ENCODE measurements around the gene SRPK2.

The SRPK2 gene

DNA sequence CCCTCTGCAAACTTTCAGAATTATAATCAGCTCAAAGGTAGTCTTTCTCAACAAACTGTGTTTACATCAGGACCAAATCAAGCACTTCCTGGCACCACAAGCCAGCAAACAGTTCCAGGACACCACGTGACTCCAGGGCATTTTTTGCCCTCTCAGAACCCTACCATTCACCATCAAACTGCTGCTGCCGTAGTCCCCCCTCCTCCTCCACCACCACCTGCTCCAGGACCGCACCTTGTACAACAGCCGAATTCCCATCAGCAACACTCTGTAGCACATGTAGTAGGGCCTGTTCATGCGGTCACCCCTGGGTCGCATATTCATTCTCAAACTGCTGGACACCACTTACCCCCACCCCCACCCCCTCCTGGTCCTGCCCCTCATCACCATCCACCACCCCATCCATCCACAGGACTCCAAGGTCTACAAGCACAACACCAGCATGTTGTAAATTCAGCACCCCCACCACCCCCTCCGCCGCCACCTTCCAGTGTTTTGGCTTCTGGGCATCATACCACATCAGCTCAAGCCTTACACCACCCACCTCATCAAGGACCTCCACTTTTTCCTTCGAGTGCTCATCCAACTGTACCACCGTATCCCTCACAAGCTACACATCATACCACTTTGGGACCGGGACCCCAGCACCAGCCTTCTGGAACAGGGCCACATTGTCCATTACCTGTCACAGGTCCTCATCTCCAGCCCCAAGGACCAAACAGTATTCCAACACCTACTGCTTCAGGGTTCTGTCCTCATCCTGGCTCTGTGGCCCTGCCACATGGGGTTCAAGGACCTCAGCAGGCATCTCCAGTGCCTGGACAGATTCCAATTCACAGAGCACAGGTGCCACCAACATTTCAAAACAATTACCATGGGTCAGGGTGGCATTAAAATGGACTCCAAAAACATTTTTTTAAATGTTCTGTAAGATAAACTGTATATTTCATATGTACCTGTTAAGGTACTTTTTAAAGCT, 276.0 kb downstream of the SRPK2 start:
- H3K4me1 ChIP-seq (ENCODE audit: control insufficient read depth, insufficient read depth, low read length), result no peaks in the 10 kb centered on the region
- H3K4me3 ChIP-seq (ENCODE audit: low read depth, low read length), result no peak overlapping the region
- no peaks in the 10 kb centered on the region for H3K9me3 ChIP-seq (ENCODE audit: control insufficient read depth, insufficient read depth, low read depth, low read length)
- H3K27me3 ChIP-seq (ENCODE audit: control insufficient read depth, insufficient read depth, low read length), result no peaks in the 10 kb centered on the region
- no peak overlapping the region for H3K9ac ChIP-seq (ENCODE audit: low read length)
- no peak overlapping the region for H3K27ac ChIP-seq (ENCODE audit: low read depth, low read length)
- H3K36me3 ChIP-seq (ENCODE audit: control insufficient read depth, insufficient read depth, low read length), result peaks cover 95% of the 10 kb centered on the region

DNA sequence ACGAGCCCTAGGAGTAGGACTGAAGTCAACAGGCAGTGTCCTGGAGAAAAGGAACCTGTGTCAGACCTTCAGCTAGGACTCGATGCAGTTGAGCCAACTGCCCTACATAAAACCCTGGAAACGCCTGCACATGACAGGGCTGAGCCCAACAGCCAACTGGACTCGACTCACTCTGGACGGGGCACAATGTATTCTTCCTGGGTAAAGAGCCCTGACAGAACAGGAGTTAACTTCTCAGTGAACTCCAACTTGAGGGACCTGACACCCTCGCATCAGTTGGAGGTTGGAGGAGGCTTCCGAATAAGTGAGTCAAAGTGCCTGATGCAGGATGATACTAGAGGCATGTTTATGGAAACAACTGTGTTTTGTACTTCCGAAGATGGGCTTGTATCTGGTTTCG, 281.3 kb downstream of the SRPK2 start:
- Histone ChIP-seq H3K4me3 (ENCODE audit: low read depth, low read length) (no peak overlapping the region), H3K27ac (ENCODE audit: low read depth, low read length) (no peak overlapping the region), H3K4me1 (ENCODE audit: control insufficient read depth, insufficient read depth, low read length) (no peaks in the 10 kb centered on the region), H3K36me3 (ENCODE audit: control insufficient read depth, insufficient read depth, low read length) (peaks cover 94% of the 10 kb centered on the region), H3K27me3 (ENCODE audit: control insufficient read depth, insufficient read depth, low read length) (no peaks in the 10 kb centered on the region), H3K9ac (ENCODE audit: low read length) (no peak overlapping the region), H3K9me3 (ENCODE audit: control insufficient read depth, insufficient read depth, low read depth, low read length) (no peaks in the 10 kb centered on the region)

DNA sequence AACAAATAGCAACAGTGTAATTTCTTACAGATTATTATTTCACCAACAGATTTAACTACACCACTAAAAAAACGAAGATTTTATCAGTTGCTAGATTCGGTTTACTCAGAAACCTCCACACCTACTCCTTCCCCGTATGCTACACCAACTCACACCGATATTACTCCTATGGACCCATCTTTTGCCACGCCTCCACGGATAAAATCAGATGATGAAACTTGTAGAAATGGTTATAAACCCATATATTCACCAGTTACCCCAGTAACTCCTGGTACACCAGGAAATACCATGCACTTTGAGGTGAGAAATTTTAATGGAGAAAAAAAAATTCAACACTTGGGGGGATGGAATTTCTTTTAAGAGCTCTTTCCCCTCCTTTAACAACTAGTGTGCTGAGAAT, 282.2 kb downstream of the SRPK2 start:
- H3K36me3 ChIP-seq (ENCODE audit: control insufficient read depth, insufficient read depth, low read length), result peaks cover 91% of the 10 kb centered on the region
- H3K4me1 ChIP-seq (ENCODE audit: control insufficient read depth, insufficient read depth, low read length), result no peaks in the 10 kb centered on the region
- H3K4me3 ChIP-seq (ENCODE audit: low read depth, low read length), result no peak overlapping the region
- no peak overlapping the region for H3K9ac ChIP-seq (ENCODE audit: low read length)
- no peaks in the 10 kb centered on the region for H3K27me3 ChIP-seq (ENCODE audit: control insufficient read depth, insufficient read depth, low read length)
- H3K9me3 ChIP-seq (ENCODE audit: control insufficient read depth, insufficient read depth, low read depth, low read length), result no peaks in the 10 kb centered on the region
- H3K27ac ChIP-seq (ENCODE audit: low read depth, low read length), result no peak overlapping the region

DNA sequence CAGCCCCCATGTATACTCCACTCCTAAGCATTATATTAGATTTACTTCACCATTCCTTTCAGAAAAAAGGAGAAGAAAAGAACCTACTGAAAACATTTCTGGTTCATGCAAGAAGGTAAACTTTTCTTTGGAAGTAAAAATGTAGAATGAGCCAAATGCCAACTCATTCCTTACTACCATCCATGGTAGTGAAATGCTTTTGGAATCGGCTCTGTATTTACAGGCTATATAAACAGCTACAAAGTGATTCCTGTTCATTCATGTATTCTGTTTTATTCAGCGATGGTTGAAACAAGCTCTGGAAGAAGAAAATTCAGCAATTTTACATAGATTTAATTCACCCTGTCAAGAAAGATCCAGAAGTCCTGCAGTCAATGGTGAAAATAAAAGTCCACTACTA, 283.1 kb downstream of the SRPK2 start:
- no peak overlapping the region for H3K4me3 ChIP-seq (ENCODE audit: low read depth, low read length)
- no peaks in the 10 kb centered on the region for H3K27me3 ChIP-seq (ENCODE audit: control insufficient read depth, insufficient read depth, low read length)
- H3K9ac ChIP-seq (ENCODE audit: low read length), result no peak overlapping the region
- 0 out of 2 replicates have a peak overlapping the region, but pooled peaks have one; percentile 24 for H3K27ac ChIP-seq (ENCODE audit: low read depth, low read length)
- H3K9me3 ChIP-seq (ENCODE audit: control insufficient read depth, insufficient read depth, low read depth, low read length), result no peaks in the 10 kb centered on the region
- H3K4me1 ChIP-seq (ENCODE audit: control insufficient read depth, insufficient read depth, low read length), result no peaks in the 10 kb centered on the region
- H3K36me3 ChIP-seq (ENCODE audit: control insufficient read depth, insufficient read depth, low read length), result peaks cover 91% of the 10 kb centered on the region

DNA sequence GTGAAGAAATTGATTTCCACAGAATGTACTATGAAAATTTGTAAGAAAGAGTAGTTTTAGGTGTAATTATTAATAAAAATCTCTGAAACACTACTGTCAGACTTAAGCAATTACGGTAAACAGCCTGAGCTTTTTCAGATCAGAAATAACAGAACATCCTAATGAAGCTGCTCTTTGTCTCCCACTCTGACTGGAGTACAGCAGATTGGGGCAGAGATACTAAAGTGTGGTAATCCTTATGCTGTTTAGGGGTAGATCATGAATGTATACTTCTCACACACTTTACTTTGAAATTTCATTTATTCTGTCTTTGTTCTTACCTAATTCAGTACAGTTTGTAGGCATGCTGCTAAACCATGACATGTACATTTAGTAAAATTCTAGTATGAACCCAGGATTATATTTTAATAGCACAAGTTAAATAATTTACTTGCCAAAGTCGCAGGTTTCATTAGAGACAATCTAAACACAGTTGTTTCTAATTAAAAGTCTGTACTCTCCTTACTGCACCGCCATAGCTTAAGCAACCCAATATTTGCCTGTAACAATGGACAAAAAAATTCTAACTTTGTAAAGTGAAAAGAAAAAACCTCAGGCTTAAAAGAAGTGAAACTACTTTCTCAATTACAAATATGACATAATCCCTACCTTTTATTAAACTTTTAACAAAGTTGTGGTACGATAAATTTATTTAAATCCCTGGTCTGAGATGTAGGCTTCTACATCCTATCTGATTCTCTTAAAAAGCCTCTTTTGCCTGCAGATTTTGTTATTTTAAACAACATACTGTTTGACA, 286.0 kb downstream of the SRPK2 start:
- no peaks in the 10 kb centered on the region for H3K27me3 ChIP-seq (ENCODE audit: control insufficient read depth, insufficient read depth, low read length)
- H3K9ac ChIP-seq (ENCODE audit: low read length), result no peak overlapping the region
- H3K36me3 ChIP-seq (ENCODE audit: control insufficient read depth, insufficient read depth, low read length), result peaks cover 76% of the 10 kb centered on the region
- no peaks in the 10 kb centered on the region for H3K4me1 ChIP-seq (ENCODE audit: control insufficient read depth, insufficient read depth, low read length)
- no peaks in the 10 kb centered on the region for H3K9me3 ChIP-seq (ENCODE audit: control insufficient read depth, insufficient read depth, low read depth, low read length)
- H3K27ac ChIP-seq (ENCODE audit: low read depth, low read length), result no peak overlapping the region
- H3K4me3 ChIP-seq (ENCODE audit: low read depth, low read length), result no peak overlapping the region

DNA sequence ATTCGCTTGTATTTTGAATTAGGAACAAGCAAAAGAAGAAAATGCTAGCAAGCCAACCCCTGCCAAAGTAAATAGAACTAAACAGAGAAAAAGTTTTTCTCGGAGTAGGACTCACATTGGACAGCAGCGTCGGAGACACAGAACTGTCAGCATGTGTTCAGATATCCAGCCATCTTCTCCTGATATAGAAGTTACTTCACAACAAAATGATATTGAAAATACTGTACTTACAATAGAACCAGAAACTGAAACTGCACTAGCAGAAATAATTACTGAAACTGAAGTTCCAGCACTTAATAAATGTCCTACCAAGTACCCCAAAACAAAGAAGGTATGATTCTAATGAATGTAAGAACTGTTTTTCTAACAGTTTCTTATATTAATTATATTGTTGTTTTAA, 286.9 kb downstream of the SRPK2 start:
- Histone ChIP-seq H3K27ac (ENCODE audit: low read depth, low read length) (no peak overlapping the region), H3K9ac (ENCODE audit: low read length) (no peak overlapping the region), H3K9me3 (ENCODE audit: control insufficient read depth, insufficient read depth, low read depth, low read length) (no peaks in the 10 kb centered on the region), H3K27me3 (ENCODE audit: control insufficient read depth, insufficient read depth, low read length) (no peaks in the 10 kb centered on the region), H3K4me1 (ENCODE audit: control insufficient read depth, insufficient read depth, low read length) (no peaks in the 10 kb centered on the region), H3K4me3 (ENCODE audit: low read depth, low read length) (no peak overlapping the region), H3K36me3 (ENCODE audit: control insufficient read depth, insufficient read depth, low read length) (peaks cover 74% of the 10 kb centered on the region)

DNA sequence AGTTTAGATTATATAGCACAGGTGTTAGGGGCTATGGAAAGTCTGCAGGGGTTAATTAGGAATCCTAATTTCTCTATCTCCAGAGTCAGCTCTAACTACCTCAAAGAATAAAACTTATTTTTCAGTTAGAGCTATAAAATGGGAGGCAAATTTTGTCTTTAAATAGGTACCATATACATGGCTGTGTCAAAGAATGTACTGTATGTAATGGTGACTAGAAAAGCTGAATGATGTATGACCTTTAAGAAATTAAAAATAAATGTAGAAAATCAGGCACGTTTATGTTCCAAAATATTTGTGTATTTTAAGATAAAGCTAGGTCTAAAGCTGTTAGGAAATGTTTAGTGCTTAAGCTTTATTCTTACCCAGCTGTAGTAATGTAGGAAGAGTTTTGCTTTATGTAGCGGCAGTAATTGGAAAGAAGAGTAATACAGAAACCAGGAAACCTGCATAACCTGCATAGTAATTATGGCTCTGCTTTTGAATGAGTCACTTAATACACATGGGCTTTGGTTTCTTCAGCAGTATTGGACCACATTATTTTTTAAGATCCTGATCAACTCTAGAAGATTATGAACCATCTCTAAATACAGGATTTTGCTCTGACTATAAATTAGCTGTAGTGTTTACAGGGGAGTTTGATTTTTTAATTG, 289.7 kb downstream of the SRPK2 start:
- Histone ChIP-seq H3K27me3 (ENCODE audit: control insufficient read depth, insufficient read depth, low read length) (no peaks in the 10 kb centered on the region), H3K36me3 (ENCODE audit: control insufficient read depth, insufficient read depth, low read length) (peaks cover 71% of the 10 kb centered on the region), H3K9me3 (ENCODE audit: control insufficient read depth, insufficient read depth, low read depth, low read length) (no peaks in the 10 kb centered on the region), H3K27ac (ENCODE audit: low read depth, low read length) (no peak overlapping the region), H3K9ac (ENCODE audit: low read length) (no peak overlapping the region), H3K4me3 (ENCODE audit: low read depth, low read length) (no peak overlapping the region), H3K4me1 (ENCODE audit: control insufficient read depth, insufficient read depth, low read length) (no peaks in the 10 kb centered on the region)

DNA sequence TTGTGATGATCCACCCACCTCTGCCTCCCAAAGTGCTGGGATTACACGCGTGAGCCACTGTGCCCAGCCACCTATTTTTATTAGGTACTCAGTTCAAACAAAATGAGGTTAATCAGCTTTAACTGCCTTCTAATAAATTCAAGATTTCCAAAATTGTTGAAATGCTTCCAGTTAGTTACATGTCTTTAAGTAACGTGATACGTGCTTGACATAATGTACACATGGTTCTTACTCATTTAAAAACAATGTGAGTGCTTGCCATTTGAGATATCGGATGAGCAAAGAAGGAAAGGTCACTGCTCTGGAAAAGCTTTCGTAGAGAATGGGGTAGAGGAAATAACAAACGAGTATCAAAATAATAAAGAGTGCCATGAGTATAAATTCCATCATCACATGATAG, 291.1 kb downstream of the SRPK2 start:
- H3K4me3 ChIP-seq (ENCODE audit: low read depth, low read length), result no peak overlapping the region
- H3K36me3 ChIP-seq (ENCODE audit: control insufficient read depth, insufficient read depth, low read length), result peaks cover 67% of the 10 kb centered on the region
- no peak overlapping the region for H3K27ac ChIP-seq (ENCODE audit: low read depth, low read length)
- H3K9ac ChIP-seq (ENCODE audit: low read length), result no peak overlapping the region
- H3K9me3 ChIP-seq (ENCODE audit: control insufficient read depth, insufficient read depth, low read depth, low read length), result no peaks in the 10 kb centered on the region
- no peaks in the 10 kb centered on the region for H3K27me3 ChIP-seq (ENCODE audit: control insufficient read depth, insufficient read depth, low read length)
- no peaks in the 10 kb centered on the region for H3K4me1 ChIP-seq (ENCODE audit: control insufficient read depth, insufficient read depth, low read length)

DNA sequence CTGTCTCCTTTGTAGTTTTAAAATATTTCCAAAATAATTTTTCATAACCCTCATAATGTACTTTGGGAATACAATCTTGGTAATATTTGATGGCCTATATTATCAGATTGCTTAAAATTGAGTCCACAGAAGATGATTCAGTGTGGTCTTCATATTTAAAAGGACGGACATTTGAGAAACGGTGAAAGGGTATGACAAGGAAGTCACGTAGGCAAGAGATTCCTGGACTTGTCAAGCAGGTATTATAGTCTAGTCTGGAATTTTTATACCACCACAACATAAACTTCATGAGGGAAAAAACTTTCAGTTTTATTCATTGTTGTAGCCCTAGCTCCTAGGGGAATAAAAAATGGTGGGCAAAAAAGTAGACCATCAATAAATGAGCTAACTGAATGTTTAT, 292.4 kb downstream of the SRPK2 start:
- Histone ChIP-seq H3K9me3 (ENCODE audit: control insufficient read depth, insufficient read depth, low read depth, low read length) (no peaks in the 10 kb centered on the region), H3K4me1 (ENCODE audit: control insufficient read depth, insufficient read depth, low read length) (no peaks in the 10 kb centered on the region), H3K27me3 (ENCODE audit: control insufficient read depth, insufficient read depth, low read length) (no peaks in the 10 kb centered on the region), H3K9ac (ENCODE audit: low read length) (no peak overlapping the region), H3K36me3 (ENCODE audit: control insufficient read depth, insufficient read depth, low read length) (peaks cover 69% of the 10 kb centered on the region), H3K4me3 (ENCODE audit: low read depth, low read length) (no peak overlapping the region), H3K27ac (ENCODE audit: low read depth, low read length) (no peak overlapping the region)

DNA sequence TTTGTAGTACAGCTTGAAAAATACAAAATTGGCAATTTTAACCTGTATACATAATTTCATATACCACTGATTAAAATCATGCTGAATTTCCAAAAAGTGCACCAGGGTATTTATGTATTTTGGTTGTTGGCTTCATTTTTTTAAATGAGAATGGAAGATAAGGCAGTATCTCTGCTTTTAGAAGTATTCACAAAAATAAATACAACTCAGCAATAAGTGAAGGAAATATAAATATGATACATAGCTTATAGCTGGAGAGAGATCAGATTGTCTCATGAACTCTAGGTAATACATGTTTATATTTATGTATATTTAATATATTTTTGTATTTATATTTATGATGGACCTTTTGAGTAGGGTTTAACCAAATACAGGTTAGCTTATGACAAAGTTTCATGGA, 293.8 kb downstream of the SRPK2 start:
- Histone ChIP-seq H3K4me3 (ENCODE audit: low read depth, low read length) (no peak overlapping the region), H3K9me3 (ENCODE audit: control insufficient read depth, insufficient read depth, low read depth, low read length) (no peaks in the 10 kb centered on the region), H3K4me1 (ENCODE audit: control insufficient read depth, insufficient read depth, low read length) (no peaks in the 10 kb centered on the region), H3K9ac (ENCODE audit: low read length) (no peak overlapping the region), H3K36me3 (ENCODE audit: control insufficient read depth, insufficient read depth, low read length) (peaks cover 67% of the 10 kb centered on the region), H3K27me3 (ENCODE audit: control insufficient read depth, insufficient read depth, low read length) (no peaks in the 10 kb centered on the region), H3K27ac (ENCODE audit: low read depth, low read length) (no peak overlapping the region)

DNA sequence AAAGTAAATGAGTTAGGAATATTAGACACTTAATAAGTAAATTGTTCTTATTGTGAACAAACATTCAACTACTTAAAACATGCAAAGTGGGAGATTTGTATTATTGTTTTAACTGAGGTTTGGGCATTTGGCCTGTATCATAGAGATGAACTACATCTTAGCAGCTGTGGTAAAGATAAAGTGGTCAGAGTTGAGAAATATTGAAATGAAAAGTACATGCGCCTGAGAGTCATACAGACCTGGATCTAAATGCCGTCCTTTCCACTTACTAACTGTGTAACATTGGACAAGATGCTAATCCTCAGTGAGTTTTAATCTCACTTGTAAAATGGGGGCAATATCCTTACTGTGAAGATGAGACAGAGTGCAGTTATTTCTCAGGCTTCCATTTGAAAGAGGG, 300.3 kb downstream of the SRPK2 start:
- Histone ChIP-seq H3K36me3 (ENCODE audit: control insufficient read depth, insufficient read depth, low read length) (peaks cover 65% of the 10 kb centered on the region), H3K9ac (ENCODE audit: low read length) (no peak overlapping the region), H3K4me1 (ENCODE audit: control insufficient read depth, insufficient read depth, low read length) (no peaks in the 10 kb centered on the region)

More for the DNA sequence above, 300.3 kb downstream of the SRPK2 start:
- H3K4me3 ChIP-seq (ENCODE audit: low read depth, low read length), result no peak overlapping the region
- H3K9me3 ChIP-seq (ENCODE audit: control insufficient read depth, insufficient read depth, low read depth, low read length), result no peaks in the 10 kb centered on the region
- H3K27ac ChIP-seq (ENCODE audit: low read depth, low read length), result no peak overlapping the region
- no peaks in the 10 kb centered on the region for H3K27me3 ChIP-seq (ENCODE audit: control insufficient read depth, insufficient read depth, low read length)
